H1 (cell line): Measurements from ENCODE around the gene CSRP1. TPM values are rescaled to one million over a fixed set of nuclear protein-coding genes. Genes with fewer than 3 reads are reported as not detected.

Source experiments
- ATF2 ChIP-seq: IDR thresholded peaks from 2 replicates; pipeline ENCODE4 v1.6.1; 2012; ENCODE audit warnings: low read length, inconsistent platforms
- BACH1 ChIP-seq: IDR thresholded peaks from 2 replicates; pipeline ENCODE4 v1.6.1; 2012; ENCODE audit warnings: low read length, improper control_type of control experiment
- CEBPB ChIP-seq: IDR thresholded peaks from 2 replicates; pipeline ENCODE4 v1.6.1; 2012; ENCODE audit warnings: low read depth, low read length
- CHD2 ChIP-seq: IDR thresholded peaks from 2 replicates; pipeline ENCODE4 v1.6.1; 2012; ENCODE audit warnings: low read length, improper control_type of control experiment
- CTBP2 ChIP-seq: IDR thresholded peaks from 2 replicates; pipeline ENCODE4 v1.7.0; 2011; ENCODE audit warnings: borderline replicate concordance, mild to moderate bottlenecking, moderate library complexity, mixed read lengths, low read length; ENCODE audit not compliant: insufficient read depth, insufficient read length
- EZH2 ChIP-seq: fragments of 200-600 bp; sonication (generic); IDR thresholded peaks from 2 replicates; pipeline ENCODE4 v1.7.1; 2012; ENCODE audit warnings: low read depth, mild to moderate bottlenecking, moderate library complexity, low read length, inconsistent platforms; ENCODE audit not compliant: severe bottlenecking
- GABPA ChIP-seq: IDR thresholded peaks from 2 replicates; pipeline ENCODE4 v1.6.1; 2011; ENCODE audit warnings: mild to moderate bottlenecking, low read length, moderate library complexity, borderline replicate concordance; ENCODE audit not compliant: insufficient read depth
- JUND ChIP-seq: IDR thresholded peaks from 2 replicates; pipeline ENCODE4 v1.6.1; 2011; ENCODE audit warnings: mild to moderate bottlenecking, improper control_type of control experiment, low read length
- KDM1A ChIP-seq: fragments of 200-600, 300-600 bp; sonication (generic); IDR thresholded peaks from 2 replicates; pipeline ENCODE4 v1.7.1; 2016; ENCODE audit warnings: mild to moderate bottlenecking, low read length, borderline replicate concordance
- NRF1 ChIP-seq: IDR thresholded peaks from 2 replicates; pipeline ENCODE4 v1.6.1; 2011; ENCODE audit warnings: mild to moderate bottlenecking, low read depth, low read length, improper control_type of control experiment
- POU5F1 ChIP-seq: IDR thresholded peaks from 2 replicates; pipeline ENCODE4 v1.6.1; 2011; ENCODE audit warnings: low read depth, mild to moderate bottlenecking, low read length, moderate library complexity
- RAD21 ChIP-seq, 2 experiments: IDR thresholded peaks in 1 of 2; conservative IDR thresholded peaks in 1 of 2; 2 replicates each; pipeline ENCODE4 v1.6.1; 2011; ENCODE audit warnings: low read depth in 2 of 2, low read length in 2 of 2, improper control_type of control experiment in 1 of 2, inconsistent platforms in 1 of 2, mild to moderate bottlenecking in 1 of 2, moderate library complexity in 1 of 2
- RNF2 ChIP-seq: fragments of 200-900, 300-1000 bp; sonication (generic); IDR thresholded peaks from 2 replicates; pipeline ENCODE4 v1.7.1; 2016; ENCODE audit warnings: borderline replicate concordance, low read depth, mild to moderate bottlenecking, antibody characterized with exemption, low read length; ENCODE audit not compliant: poor library complexity, severe bottlenecking; ENCODE audit errors: missing control alignments
- RXRA ChIP-seq: IDR thresholded peaks from 2 replicates; pipeline ENCODE4 v1.6.1; 2011; ENCODE audit warnings: low read depth, mild to moderate bottlenecking, low read length, moderate library complexity; ENCODE audit not compliant: insufficient read depth
- SAP30 ChIP-seq: fragments of 300-600 bp; sonication (generic); IDR thresholded peaks from 2 replicates; pipeline ENCODE4 v1.7.1; 2012; ENCODE audit warnings: low read length, moderate library complexity, mild to moderate bottlenecking, inconsistent platforms; ENCODE audit not compliant: insufficient read depth, insufficient replicate concordance
- SP2 ChIP-seq: IDR thresholded peaks from 2 replicates; pipeline ENCODE4 v1.6.1; 2012; ENCODE audit warnings: mild to moderate bottlenecking, low read length, inconsistent platforms
- SRF ChIP-seq: IDR thresholded peaks from 2 replicates; pipeline ENCODE4 v1.6.1; 2011; ENCODE audit warnings: mild to moderate bottlenecking, low read depth, low read length, moderate library complexity
- SUZ12 ChIP-seq: fragments of 200-600 bp; sonication (generic); IDR thresholded peaks from 2 replicates; pipeline ENCODE4 v1.6.1; 2012; ENCODE audit warnings: mild to moderate bottlenecking, inconsistent platforms, low read length, moderate library complexity, mixed read lengths
- TAF1 ChIP-seq: IDR thresholded peaks from 2 replicates; pipeline ENCODE4 v1.6.1; 2011; ENCODE audit warnings: mild to moderate bottlenecking, low read depth, low read length
- TAF7 ChIP-seq: optimal IDR thresholded peaks from 2 replicates; pipeline ENCODE3; 2011; ENCODE audit warnings: low read depth, mild to moderate bottlenecking, inconsistent platforms, low read length, moderate library complexity, borderline replicate concordance
- polyA plus RNA-seq, 7 experiments: library from polyadenylated mRNA; depleted of rRNA in 3 of 7; stranded (reverse) in 5 of 7; unstranded in 2 of 7; fragments of >200 nt in 5 of 7; fragments of 200-250 nt in 2 of 7; gene quantifications; 1 replicate in 5 of 7; 2 replicates in 1 of 7; 4 replicates in 1 of 7; pipeline versions ENCODE4 v1.2.1 to v1.2.3, GENCODE V29; 2011 to 2013; ENCODE audit warnings: missing spikeins in 2 of 7, mixed read lengths in 2 of 7
- total RNA-seq: library from RNA; stranded (reverse); fragmentation: NEBNext Ultra II Directional; extraction: Animal tissue kit (Norgen Biotek cat#: 25700); gene quantifications from 2 replicates; pipeline ENCODE4 v1.2.1, GENCODE V29; 2021

CSRP1 gene
- total and polyA plus RNA-seq, 2 of the 8 experiments (the other 6 are each of a cell fraction or from before 2014, with no cell fraction given): 14.2 to 22.3 TPM

GRCh38 chr1:201468844-201469644 lies 37.9 kb downstream of the CSRP1 start, which contains the start of gene PHLDA3 (continued):
- peak; percentile 2 for TF ChIP-seq EZH2
- TF ChIP-seq CEBPB: no peak
- no peak for TF ChIP-seq SP2
- TF ChIP-seq POU5F1: no peak
- peak; percentile 43 for TF ChIP-seq CTBP2
- TF ChIP-seq RNF2: no peak
- TF ChIP-seq BACH1: no peak
- TF ChIP-seq SRF: no peak
- peak; percentile 61 for TF ChIP-seq TAF1
- TF ChIP-seq NRF1: no peak
- TF ChIP-seq RAD21 (IDR thresholded peaks at IDR 0.05 in 1 of 2, conservative IDR thresholded peaks at IDR 0.05 in 1 of 2; ENCODE audit: low read depth in 2 of 2, low read length in 2 of 2): no peak
- TF ChIP-seq KDM1A: no peak
- no peak for TF ChIP-seq SUZ12
- TF ChIP-seq CHD2: no peak
- TF ChIP-seq RXRA: no peak
- TF ChIP-seq ATF2: no peak
- no peak for TF ChIP-seq JUND
- TF ChIP-seq GABPA: no peak; the same call in 1 of the 2 replicates
- TF ChIP-seq TAF7: peak; percentile 15
- no peak for TF ChIP-seq SAP30
